Fibroblast of skin of left quadriceps (primary cell): ENCODE measurements around the gene ATP6V1A.

Source experiments
- DNase-seq, 2 experiments: peaks; one replicate each; pipeline ENCODE4 v3.0.0-alpha.2; 2013; ENCODE audit warnings: low read depth in 2 of 2

The ATP6V1A gene

DNA sequence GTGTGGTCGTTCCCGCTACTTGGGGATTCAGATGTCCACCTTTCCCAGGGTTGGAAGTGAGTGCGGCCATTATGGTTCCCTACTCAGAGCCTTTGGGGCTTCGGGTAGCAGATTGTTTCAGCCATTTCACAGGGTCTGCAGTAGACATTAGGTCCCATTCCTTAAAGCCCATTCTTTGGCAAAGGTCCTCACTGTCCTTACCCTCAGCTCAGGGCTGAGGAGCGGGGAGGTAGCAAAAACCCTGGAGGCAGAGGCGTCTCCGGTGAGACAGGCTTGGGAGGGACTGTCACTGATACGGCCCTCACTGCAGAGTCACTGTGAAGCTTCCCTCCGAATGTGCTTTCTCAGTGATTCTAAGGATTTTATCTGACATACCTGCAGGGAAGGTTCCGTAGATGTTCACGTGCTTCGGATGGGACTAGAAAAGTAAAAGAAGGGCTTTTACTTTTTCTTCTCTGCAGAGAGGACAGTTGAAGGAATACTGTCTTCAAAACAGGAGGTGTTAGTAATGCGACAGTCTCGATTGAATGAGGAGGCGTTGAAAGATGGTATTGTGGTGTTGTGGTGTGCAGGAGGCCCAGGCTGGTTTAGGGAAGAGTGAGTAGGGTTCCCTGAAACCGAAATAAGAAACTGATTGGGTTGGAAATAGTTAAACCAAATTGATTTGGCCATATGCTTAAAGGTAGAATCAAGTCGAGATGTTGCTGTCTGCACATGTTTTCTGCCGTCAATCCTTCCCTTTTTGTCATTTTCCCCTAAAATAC is 630 bp downstream of the ATP6V1A start:
- no peak for DNase-seq

GRCh38 chr3:113751141-113751540 is 4.3 kb downstream of the ATP6V1A start:
- no peak for DNase-seq

DNA sequence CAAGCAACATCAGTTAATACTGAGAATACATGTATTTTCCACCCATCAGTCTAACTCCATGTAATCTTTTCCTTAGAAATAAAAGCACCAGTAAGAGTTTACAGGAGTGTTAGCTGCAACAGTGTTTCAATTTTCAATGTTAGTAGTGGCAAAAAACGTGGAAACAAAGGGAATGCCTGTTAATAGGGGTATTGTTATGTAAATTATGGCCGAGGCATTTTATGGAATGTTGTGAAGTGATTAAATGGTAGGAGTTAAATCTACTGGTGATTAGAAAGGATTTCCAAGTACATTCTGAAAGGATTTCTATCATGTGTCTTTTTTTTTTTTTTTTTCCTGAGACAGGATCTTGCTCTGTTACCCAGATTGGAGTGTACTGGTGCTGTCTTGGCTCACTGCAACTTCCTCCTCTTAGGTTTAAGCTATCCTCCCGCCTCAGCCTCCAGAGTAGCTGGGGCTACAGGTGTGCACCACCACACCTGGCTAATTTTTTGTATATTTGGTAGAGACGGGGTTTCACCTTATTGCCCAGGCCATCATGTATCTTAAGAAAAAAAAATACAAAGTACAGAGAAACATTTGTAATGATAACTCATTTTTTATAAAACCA is 6.6 kb downstream of the ATP6V1A start:
- no peak for DNase-seq

DNA sequence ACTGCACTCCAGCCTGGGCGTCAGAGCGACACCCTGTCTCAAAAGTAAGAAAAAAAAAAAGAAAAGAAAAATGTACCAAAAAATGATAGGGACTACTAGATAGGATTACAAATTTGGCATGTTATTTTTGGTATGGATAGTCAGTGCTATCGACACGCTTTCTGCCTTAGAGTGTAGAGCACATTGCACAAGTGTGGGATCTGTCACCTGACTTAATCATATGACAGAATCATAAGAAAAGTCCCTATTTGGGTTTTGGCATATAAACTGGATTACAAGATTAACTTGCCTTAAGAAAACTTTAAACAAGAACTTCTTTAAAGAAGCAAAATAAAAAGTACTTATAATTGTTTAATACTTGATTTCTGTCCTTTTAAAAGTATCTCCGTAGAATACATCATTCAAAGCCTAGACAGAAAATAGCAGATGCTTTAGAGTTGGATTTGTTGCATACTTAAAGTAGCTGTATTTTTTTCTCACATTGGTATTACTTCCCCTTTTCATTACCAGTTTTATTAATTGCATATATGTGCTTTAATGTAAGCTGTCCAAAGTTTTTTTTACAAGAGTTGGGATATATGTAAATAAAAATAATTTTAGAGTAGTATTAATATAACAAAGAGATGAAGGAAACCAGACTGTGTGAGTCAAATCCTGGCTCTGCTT is 7.8 kb downstream of the ATP6V1A start:
- DNase-seq: no peak

GRCh38 chr3:113758389-113759024 is 11.7 kb downstream of the ATP6V1A start:
- DNase-seq: peak in 1 of 2 experiments; percentile 39

DNA sequence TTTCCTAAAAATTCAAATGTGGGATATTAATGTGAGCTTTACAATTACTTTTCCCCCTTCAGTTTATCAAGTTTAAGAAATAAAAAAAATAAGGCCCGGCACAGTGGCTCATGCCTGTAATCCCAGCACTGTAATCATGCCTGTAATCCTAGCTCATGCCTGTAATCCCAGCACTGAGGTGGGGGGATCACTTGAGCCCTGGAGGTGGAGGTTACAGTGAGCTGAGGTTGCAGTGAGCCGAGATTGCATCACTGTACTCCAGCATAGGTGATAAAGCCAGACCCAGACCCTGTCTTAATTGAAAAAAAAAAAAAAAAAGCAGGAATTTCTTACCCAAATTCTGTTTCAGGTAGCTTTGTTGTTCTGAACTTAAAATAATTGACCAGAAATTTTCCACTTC is 17.9 kb downstream of the ATP6V1A start:
- no peak for DNase-seq

- no peak for DNase-seq
Measured at GRCh38 chr3:113769551-113769950, 22.7 kb downstream of the ATP6V1A start.

DNA sequence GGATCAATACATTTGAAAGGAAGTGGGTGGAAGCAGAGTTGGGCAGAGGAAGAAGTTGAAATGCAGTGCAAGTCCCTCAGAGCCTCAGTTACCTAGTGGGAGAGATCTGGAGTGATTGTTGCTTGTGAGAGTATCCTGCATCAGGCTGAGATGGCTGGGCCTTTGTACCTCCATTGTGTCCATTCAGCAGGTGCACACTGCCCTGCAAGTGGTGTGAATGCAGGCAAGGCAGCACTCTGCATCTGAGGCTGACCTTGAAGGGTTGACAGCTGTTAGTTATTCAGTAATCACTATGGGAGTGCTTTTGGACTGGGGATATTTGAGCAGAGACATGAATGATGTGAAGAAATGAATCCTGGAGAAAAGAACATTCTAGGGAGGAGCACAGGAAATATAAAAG is 25.2 kb downstream of the ATP6V1A start:
- no peak for DNase-seq

- peak in 1 of 2 experiments; percentile 16 for DNase-seq
Measured at GRCh38 chr3:113773381-113773780, 26.5 kb downstream of the ATP6V1A start.

DNA sequence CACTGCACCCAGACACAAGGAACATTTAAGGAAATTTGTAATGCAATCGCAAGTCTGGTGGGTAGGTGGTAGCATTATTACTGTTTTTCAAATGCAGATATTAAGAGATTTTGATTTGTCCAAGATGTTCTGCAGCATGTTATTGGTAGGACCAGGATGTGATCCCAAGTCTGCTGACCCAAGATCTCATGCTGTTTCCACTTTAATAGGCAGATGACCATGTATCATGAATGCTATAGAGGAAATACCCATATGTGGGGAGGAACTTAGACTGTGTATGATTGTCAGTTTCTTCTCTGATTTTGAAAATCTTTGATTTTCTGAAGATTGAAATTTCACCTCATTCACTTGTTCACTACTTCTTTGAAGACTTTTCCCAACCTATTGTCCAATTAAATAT is 28.7 kb downstream of the ATP6V1A start:
- DNase-seq: no peak

GRCh38 chr3:113776564-113776963 is 29.7 kb downstream of the ATP6V1A start:
- DNase-seq: no peak

GRCh38 chr3:113783463-113783862 is 36.6 kb downstream of the ATP6V1A start:
- peak; percentile 96 for DNase-seq

DNA sequence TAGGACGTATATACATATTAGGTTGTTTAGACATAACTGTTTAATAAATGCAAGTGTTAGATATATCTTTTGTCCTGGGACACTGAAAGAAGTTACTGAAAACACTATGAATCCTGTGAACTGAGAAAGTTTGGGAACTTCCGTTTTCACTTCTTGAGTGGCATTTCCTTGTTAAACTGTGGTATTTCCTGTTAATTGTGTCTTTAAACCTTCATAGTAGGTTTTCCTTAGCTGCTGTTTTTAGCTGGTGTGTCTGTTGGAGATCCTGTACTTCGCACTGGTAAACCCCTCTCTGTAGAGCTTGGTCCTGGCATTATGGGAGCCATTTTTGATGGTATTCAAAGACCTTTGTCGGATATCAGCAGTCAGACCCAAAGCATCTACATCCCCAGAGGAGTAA is 37.1 kb downstream of the ATP6V1A start:
- no peak for DNase-seq

DNA sequence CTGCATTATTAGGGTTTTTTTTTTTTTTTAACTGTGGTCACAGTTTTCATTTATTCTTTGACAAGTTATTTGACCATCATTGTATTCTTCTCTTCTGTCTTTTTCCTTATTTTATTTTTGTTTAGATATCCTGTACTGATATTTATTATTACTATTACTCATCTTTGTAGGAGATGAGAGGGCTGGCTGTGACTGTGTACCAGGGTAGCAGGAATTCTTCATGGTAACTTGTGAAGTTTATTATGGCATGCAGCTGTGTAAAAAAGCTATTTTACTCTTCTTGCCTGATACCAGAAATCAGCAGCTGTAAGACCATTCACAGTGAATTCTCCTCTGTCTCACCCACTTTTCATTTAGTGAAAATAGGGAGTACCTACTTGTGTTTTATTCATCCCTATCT is 44.5 kb downstream of the ATP6V1A start:
- DNase-seq: no peak

DNA sequence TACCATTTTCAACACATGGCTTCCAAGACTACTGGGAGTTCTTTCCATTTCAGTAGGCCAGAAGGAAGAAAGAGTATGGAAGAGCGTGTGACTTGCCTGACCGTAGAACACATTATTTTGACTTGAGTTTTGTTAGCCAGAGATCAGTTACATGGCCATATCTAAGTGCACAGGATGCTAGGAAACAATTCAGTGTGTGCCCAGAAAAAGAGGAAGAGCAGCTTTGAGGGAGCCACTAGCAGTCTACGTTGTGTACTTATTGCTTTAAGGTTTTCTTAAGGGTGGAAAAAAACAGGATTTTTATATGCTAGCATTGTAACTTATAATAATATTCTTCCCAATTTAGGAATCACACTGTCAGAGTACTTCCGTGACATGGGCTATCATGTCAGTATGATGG is 47.7 kb downstream of the ATP6V1A start:
- DNase-seq: no peak

GRCh38 chr3:113795693-113796092 is 48.9 kb downstream of the ATP6V1A start:
- no peak for DNase-seq

DNA sequence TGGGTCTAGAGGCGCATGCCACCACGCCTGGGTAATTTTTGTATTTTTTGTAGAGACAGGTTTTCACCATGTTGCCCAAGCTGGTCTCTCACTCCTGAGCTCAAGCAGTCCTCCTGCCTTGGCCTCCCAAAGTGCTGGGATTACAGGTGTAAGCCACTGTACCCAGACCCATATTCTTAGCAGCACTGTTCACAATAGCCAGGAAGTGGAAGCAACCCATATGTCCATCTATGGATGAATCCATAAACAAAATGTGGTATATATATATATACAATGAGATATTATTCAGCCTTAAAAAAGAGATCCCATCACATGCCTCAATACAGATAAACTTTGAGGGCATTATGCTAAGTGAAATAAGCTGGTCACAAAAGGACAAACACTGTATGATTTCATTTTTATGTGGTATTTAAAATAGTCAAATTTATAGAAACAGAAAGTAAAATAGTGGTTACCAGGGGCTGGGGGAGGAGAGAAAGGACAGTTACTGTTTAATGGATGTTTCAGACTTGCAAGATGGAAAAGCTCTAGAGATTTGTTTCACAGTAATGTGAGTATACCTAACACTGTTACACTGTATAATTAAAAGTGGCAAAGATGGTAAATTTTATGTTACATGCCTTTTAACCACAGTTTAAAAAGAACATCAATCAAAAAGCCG is 56.1 kb downstream of the ATP6V1A start:
- DNase-seq: no peak

- no peak for DNase-seq
Measured at GRCh38 chr3:113804661-113805060, 57.8 kb downstream of the ATP6V1A start.

- DNase-seq: no peak
Measured at GRCh38 chr3:113805249-113805648, 58.4 kb downstream of the ATP6V1A start.

GRCh38 chr3:113812854-113813253 is 66.0 kb downstream of the ATP6V1A start:
- no peak for DNase-seq

DNA sequence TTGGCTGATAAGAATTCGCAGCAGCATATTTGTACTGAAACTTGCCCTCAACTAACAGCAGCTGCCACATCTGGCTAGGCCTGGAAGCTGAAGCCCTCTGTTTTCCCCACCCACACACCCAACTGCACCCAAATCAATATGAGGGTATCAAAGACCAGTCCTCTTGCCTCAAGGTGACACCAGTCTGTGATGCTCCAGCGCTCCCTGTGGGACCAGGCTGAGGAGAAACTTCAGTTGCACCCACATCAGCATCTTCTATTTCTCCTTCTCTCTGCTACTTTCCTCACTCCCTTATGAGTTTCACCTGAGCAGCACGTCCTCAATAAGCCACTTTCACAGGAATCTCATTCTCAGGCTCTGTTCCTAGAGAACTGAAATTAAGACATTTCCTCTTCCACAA is 73.0 kb downstream of the ATP6V1A start:
- no peak for DNase-seq

GRCh38 chr3:113825090-113825489 is 78.3 kb downstream of the ATP6V1A start:
- peak in 1 of 2 experiments; percentile 13 for DNase-seq
